Hepatocyte (in vitro differentiated cells): ENCODE measurements around the gene KLHDC9. TPM values are rescaled to one million over a fixed set of nuclear protein-coding genes. Genes with fewer than 3 reads are reported as not detected.

Experiments used
- DNase-seq: peaks from one replicate; pipeline ENCODE4 v3.0.0-alpha.2; 2016; ENCODE audit warnings: low spot score
- H2AFZ ChIP-seq: fragments of 200-600 bp; sonication (generic); 2 replicates; pipeline ENCODE4 v1.6.0; 2016; ENCODE audit warnings: antibody characterized with exemption, mild to moderate bottlenecking
- H3K27ac ChIP-seq: fragments of 200-600 bp; sonication (generic); 2 replicates; pipeline ENCODE4 v1.5.1; 2016; ENCODE audit warnings: mild to moderate bottlenecking
- H3K27me3 ChIP-seq: fragments of 200-600 bp; sonication (generic); 2 replicates; pipeline ENCODE4 v1.6.1; 2016
- H3K36me3 ChIP-seq: fragments of 200-600 bp; sonication (generic); replicated peaks from 2 replicates; pipeline ENCODE4 v1.5.1; 2016; ENCODE audit warnings: low read depth; ENCODE audit not compliant: insufficient read depth
- H3K4me1 ChIP-seq: fragments of 200-600 bp; sonication (generic); 2 replicates; pipeline ENCODE4 v1.5.1; 2016; ENCODE audit warnings: mild to moderate bottlenecking, moderate library complexity; ENCODE audit not compliant: insufficient read depth
- H3K4me2 ChIP-seq: fragments of 200-600 bp; sonication (generic); 2 replicates; pipeline ENCODE4 v1.6.0; 2016
- H3K4me3 ChIP-seq: fragments of 200-600 bp; sonication (generic); 2 replicates; pipeline ENCODE4 v1.5.1; 2016; ENCODE audit warnings: mild to moderate bottlenecking
- H3K79me2 ChIP-seq: fragments of 200-600 bp; sonication (generic); 2 replicates; pipeline ENCODE4 v1.6.0; 2017; ENCODE audit warnings: mild to moderate bottlenecking
- H3K9me2 ChIP-seq: fragments of 200-600 bp; sonication (generic); replicated peaks from 2 replicates; pipeline ENCODE4 v1.6.0; 2017; ENCODE audit warnings: mild to moderate bottlenecking; ENCODE audit not compliant: insufficient read depth
- H3K9me3 ChIP-seq: fragments of 200-600 bp; sonication (generic); 2 replicates; pipeline ENCODE4 v1.5.1; 2016; ENCODE audit warnings: low read depth, mild to moderate bottlenecking
- H4K20me1 ChIP-seq: fragments of 200-600 bp; sonication (generic); 2 replicates; pipeline ENCODE4 v1.6.0; 2016; ENCODE audit warnings: mild to moderate bottlenecking; ENCODE audit not compliant: insufficient read depth, poor library complexity, severe bottlenecking
- CTCF ChIP-seq: fragments of 200-600 bp; sonication (generic); IDR thresholded peaks from 2 replicates; pipeline ENCODE4 v1.5.1; 2016; ENCODE audit warnings: antibody characterized with exemption, mild to moderate bottlenecking; ENCODE audit not compliant: poor library complexity
- EZH2 ChIP-seq: fragments of 200-600 bp; sonication (generic); IDR thresholded peaks from 2 replicates; pipeline ENCODE4 v1.6.1; 2016; ENCODE audit warnings: antibody characterized with exemption, mild to moderate bottlenecking, borderline replicate concordance
- EZH2phosphoT487 ChIP-seq: fragments of 200-600 bp; sonication (generic); IDR thresholded peaks from one replicate; pipeline ENCODE4 v1.6.1; 2018; ENCODE audit warnings: antibody characterized with exemption, mild to moderate bottlenecking, low read depth, moderate library complexity; ENCODE audit not compliant: unreplicated experiment, severe bottlenecking
- WGBS: methylation state at CpG from one replicate; pipeline ENCODE4 v1.1.6; 2016; ENCODE audit warnings: low lambda C conversion rate; ENCODE audit errors: missing lambda C conversion rate; 5-methylcytosine and 5-hydroxymethylcytosine counted together
- polyA plus RNA-seq: library from polyadenylated mRNA; unstranded; fragments of >200 nt; fragmentation: Nextera tagmentation; extraction: Ambion mirVana; gene quantifications from 2 replicates; pipeline ENCODE4 v1.2.1, GENCODE V29; 2016
- total RNA-seq: library from RNA; depleted of rRNA; stranded (reverse); fragments of >200 nt; gene quantifications from 2 replicates; pipeline ENCODE4 v1.2.3, GENCODE V29; 2014

KLHDC9 gene
- total and polyA plus RNA-seq, 2 experiments from 2014 or later = 1.4 to 7.4 TPM

- Histone ChIP-seq H3K9me2 (no peaks in the 10 kb centered on the region), H3K9me3 (no peaks in the 10 kb centered on the region), H3K4me3 (no peak overlapping the region), H2AFZ (peak overlapping the region; percentile 22), H3K4me1 (peaks cover 35% of the 10 kb centered on the region), H3K27ac (peak overlapping the region; percentile 99), H3K36me3 (no peaks in the 10 kb centered on the region), H3K27me3 (no peaks in the 10 kb centered on the region), H3K4me2 (peak overlapping the region; percentile 73), H4K20me1 (no peaks in the 10 kb centered on the region), H3K79me2 (peaks cover 9% of the 10 kb centered on the region)
- TF ChIP-seq EZH2 = no peak
- TF ChIP-seq CTCF = no peak
- TF ChIP-seq EZH2phosphoT487 = no peak
- WGBS = 35% methylated on average over 8 of the region's 8 CpGs
- DNase-seq = peak; percentile 94
Observed at GRCh38 chr1:161082996-161083747, 15.0 kb upstream of the KLHDC9 start.

- WGBS = 54% methylated on average over 10 of the region's 10 CpGs
Observed at GRCh38 chr1:161083748-161084596, 14.2 kb upstream of the KLHDC9 start.

GRCh38 chr1:161084597-161084988, 13.6 kb upstream of the KLHDC9 start:
- Histone ChIP-seq H3K27me3 (no peaks in the 10 kb centered on the region), H3K4me1 (peaks cover 35% of the 10 kb centered on the region), H3K4me3 (no peak overlapping the region), H3K9me3 (no peaks in the 10 kb centered on the region), H4K20me1 (no peaks in the 10 kb centered on the region), H3K79me2 (peaks cover 13% of the 10 kb centered on the region), H3K36me3 (no peaks in the 10 kb centered on the region), H3K4me2 (peak overlapping the region; percentile 73), H3K9me2 (no peaks in the 10 kb centered on the region), H2AFZ (no peak overlapping the region), H3K27ac (peak overlapping the region; percentile 99)
- DNase-seq = peak; percentile 49
- WGBS = 0% methylated on average over 1 of the region's 1 CpG
- no peak for TF ChIP-seq EZH2
- TF ChIP-seq CTCF = no peak
- TF ChIP-seq EZH2phosphoT487 = no peak

More at GRCh38 chr1:161083748-161084596, 14.2 kb upstream of the KLHDC9 start:
- Histone ChIP-seq H3K9me2 (no peaks in the 10 kb centered on the region), H2AFZ (no peak overlapping the region), H3K36me3 (no peaks in the 10 kb centered on the region), H3K27ac (peak overlapping the region; percentile 99), H3K79me2 (peaks cover 13% of the 10 kb centered on the region), H3K4me1 (peaks cover 35% of the 10 kb centered on the region), H3K4me2 (peak overlapping the region; percentile 73), H3K9me3 (no peaks in the 10 kb centered on the region), H3K27me3 (no peaks in the 10 kb centered on the region), H3K4me3 (no peak overlapping the region), H4K20me1 (no peaks in the 10 kb centered on the region)
- DNase-seq = peak; percentile 52
- TF ChIP-seq EZH2 = no peak
- no peak for TF ChIP-seq CTCF
- no peak for TF ChIP-seq EZH2phosphoT487
